ENCODE measurements around the gene OR51I1. TPM values are rescaled to one million over a fixed set of nuclear protein-coding genes. Genes with fewer than 3 reads are reported as not detected.

The OR51I1 gene
- total RNA-seq, 1 donor: under 0.01 TPM

DNA sequence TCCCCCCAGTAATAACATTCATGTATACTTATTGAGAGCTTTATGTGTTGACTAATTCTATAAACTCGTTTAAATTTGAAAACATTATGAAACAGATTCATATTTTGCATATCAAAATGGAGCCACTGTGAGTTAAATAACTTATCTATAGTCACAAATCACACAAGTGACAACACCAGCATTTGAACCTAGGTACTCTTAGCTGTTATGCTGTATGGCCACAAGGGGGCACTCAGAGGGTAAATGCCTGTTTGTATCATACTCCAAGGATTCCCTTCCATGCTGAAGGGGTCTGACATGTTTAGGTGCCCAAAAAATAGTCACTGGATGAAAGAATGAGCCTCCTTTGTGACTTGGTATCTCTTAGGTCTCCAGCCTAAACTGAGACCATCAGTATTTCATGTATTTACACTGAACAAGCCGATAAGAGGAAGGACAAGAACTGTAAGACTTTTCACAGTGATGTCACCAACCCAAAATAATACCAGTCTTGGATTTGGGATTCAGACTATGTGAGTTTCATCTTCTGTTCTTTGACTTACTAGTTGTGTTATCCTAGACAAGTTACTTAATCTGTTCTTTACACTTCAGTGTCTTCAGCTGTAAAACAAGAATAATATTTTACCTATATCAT lies 35.0 kb upstream of the OR51I1 start:
- TF ChIP-seq, protein P1, sequence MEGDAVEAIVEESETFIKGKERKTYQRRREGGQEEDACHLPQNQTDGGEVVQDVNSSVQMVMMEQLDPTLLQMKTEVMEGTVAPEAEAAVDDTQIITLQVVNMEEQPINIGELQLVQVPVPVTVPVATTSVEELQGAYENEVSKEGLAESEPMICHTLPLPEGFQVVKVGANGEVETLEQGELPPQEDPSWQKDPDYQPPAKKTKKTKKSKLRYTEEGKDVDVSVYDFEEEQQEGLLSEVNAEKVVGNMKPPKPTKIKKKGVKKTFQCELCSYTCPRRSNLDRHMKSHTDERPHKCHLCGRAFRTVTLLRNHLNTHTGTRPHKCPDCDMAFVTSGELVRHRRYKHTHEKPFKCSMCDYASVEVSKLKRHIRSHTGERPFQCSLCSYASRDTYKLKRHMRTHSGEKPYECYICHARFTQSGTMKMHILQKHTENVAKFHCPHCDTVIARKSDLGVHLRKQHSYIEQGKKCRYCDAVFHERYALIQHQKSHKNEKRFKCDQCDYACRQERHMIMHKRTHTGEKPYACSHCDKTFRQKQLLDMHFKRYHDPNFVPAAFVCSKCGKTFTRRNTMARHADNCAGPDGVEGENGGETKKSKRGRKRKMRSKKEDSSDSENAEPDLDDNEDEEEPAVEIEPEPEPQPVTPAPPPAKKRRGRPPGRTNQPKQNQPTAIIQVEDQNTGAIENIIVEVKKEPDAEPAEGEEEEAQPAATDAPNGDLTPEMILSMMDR (IDR thresholded peaks at IDR 0.05; ENCODE audit: insufficient read depth, low read depth, low read length): peak; percentile 88
- H3K4me3 ChIP-seq (ENCODE audit: low read depth, low read length): no peak overlapping the region
- DNase-seq (ENCODE audit: low read depth): peak; percentile 59

- TF ChIP-seq, protein P1 (IDR thresholded peaks at IDR 0.05; ENCODE audit: insufficient read depth, low read depth, low read length): no peak
- DNase-seq (ENCODE audit: low read depth): no peak
These were observed 32.6 kb upstream of the OR51I1 start for GRCh38 chr11:5473921-5474320.

GRCh38 chr11:5467527-5467926 lies 26.2 kb upstream of the OR51I1 start:
- TF ChIP-seq, protein P1 (IDR thresholded peaks at IDR 0.05; ENCODE audit: insufficient read depth, low read depth, low read length): no peak
- no peak overlapping the region for H3K4me3 ChIP-seq (ENCODE audit: low read depth, low read length)
- no peak for DNase-seq (ENCODE audit: low read depth)

More at GRCh38 chr11:5473921-5474320, 32.6 kb upstream of the OR51I1 start:
- H3K4me3 ChIP-seq (ENCODE audit: low read depth, low read length): no peak overlapping the region

GRCh38 chr11:5460983-5461621 lies 19.8 kb upstream of the OR51I1 start:
- TF ChIP-seq, protein P1 (IDR thresholded peaks at IDR 0.05; ENCODE audit: insufficient read depth, low read depth, low read length): no peak
- DNase-seq (ENCODE audit: low read depth): no peak
- H3K4me3 ChIP-seq (ENCODE audit: low read depth, low read length): no peak overlapping the region

GRCh38 chr11:5449432-5449831 lies 8.1 kb upstream of the OR51I1 start:
- DNase-seq (ENCODE audit: low read depth): no peak
- H3K4me3 ChIP-seq (ENCODE audit: low read depth, low read length): no peak overlapping the region
- TF ChIP-seq, protein P1 (IDR thresholded peaks at IDR 0.05; ENCODE audit: insufficient read depth, low read depth, low read length): no peak

GRCh38 chr11:5449023-5449422 lies 7.7 kb upstream of the OR51I1 start, which contains the start of gene OR51I2:
Gene OR51I2 (plus strand): TSS chr11:5449323. CDS start chr11:5453489, 4,166 bp downstream.
- TF ChIP-seq, protein P1 (IDR thresholded peaks at IDR 0.05; ENCODE audit: insufficient read depth, low read depth, low read length): no peak
- H3K4me3 ChIP-seq (ENCODE audit: low read depth, low read length): no peak within 1 kb of the TSS
- DNase-seq (ENCODE audit: low read depth): no peak
